OCI-LY1 (cell line): ENCODE measurements around the gene TJP3.

ENCODE experiments used
- EZH2 ChIP-seq: fragments of 200-600 bp; sonication (generic), shearing (Covaris generic); IDR thresholded peaks from 2 replicates; pipeline ENCODE4 v1.8.0; 2017; ENCODE audit warnings: borderline replicate concordance, mixed run types, mild to moderate bottlenecking, antibody characterized with exemption, low read length, moderate library complexity, mixed read lengths
- TF ChIP-seq, protein P1 (sequence below): fragments of 200-600 bp; sonication (generic), shearing (Covaris generic); IDR thresholded peaks from 2 replicates; pipeline ENCODE4 v1.5.1; 2017; ENCODE audit warnings: mild to moderate bottlenecking, antibody characterized with exemption, low read length, moderate library complexity, mixed read lengths

DNA sequence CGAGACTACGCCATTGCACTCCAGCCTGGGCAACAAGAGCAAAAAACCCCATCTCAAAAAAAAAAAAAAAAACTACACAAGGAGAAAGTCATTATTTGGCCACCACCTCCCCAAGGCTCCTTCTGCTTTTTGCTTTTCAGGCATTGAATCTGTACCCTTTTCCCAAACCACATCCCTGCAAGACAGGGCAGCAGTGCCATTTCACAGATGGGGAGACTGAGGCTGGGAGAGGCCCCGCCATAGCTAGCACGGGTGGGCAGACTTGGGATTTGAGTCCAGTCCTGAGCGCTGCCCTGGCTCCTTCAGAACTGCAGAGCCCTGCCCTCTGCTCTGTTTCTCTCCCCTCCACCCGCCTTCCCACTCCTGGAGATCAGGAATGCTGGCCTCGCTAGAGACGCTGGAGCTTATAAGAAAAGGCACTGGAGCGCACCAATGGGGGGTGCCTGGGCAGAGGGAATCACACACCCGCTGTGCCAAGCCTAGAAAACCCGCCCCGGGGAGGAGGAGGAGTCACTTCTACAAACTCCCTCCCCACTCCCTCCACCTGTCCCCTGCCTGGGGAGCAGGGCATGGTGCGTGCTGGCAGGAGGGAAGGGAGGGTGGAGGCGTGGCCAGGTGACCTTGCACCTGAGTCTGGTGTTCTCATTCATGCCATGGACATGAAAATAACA lies 17.6 kb downstream of the TJP3 start:
- TF ChIP-seq, protein P1, sequence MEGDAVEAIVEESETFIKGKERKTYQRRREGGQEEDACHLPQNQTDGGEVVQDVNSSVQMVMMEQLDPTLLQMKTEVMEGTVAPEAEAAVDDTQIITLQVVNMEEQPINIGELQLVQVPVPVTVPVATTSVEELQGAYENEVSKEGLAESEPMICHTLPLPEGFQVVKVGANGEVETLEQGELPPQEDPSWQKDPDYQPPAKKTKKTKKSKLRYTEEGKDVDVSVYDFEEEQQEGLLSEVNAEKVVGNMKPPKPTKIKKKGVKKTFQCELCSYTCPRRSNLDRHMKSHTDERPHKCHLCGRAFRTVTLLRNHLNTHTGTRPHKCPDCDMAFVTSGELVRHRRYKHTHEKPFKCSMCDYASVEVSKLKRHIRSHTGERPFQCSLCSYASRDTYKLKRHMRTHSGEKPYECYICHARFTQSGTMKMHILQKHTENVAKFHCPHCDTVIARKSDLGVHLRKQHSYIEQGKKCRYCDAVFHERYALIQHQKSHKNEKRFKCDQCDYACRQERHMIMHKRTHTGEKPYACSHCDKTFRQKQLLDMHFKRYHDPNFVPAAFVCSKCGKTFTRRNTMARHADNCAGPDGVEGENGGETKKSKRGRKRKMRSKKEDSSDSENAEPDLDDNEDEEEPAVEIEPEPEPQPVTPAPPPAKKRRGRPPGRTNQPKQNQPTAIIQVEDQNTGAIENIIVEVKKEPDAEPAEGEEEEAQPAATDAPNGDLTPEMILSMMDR: no peak
- TF ChIP-seq EZH2: no peak
